Islet precursor cell (in vitro differentiated cells): ENCODE results near the gene PIGW.
"Not testable (repeated sequence)": the region's sequence is repeated elsewhere in the genome, so short reads cannot be mapped to it uniquely, and the experiment has no call there.

Experiments
- DNase-seq: peaks from one replicate; pipeline ENCODE4 v3.0.0-alpha.2; 2018

The PIGW gene

GRCh38 chr17:36534840-36535668 lies at the start of gene PIGW, which contains the start of gene MYO19:
PIGW (plus strand) TSS chr17:36534987; CDS start chr17:36537102, 2,115 bp downstream.
MYO19 (minus strand) TSS chr17:36534868; CDS start chr17:36532538, 2,330 bp downstream.
- DNase-seq = peak; percentile 97

GRCh38 chr17:36485027-36485426 lies 49.8 kb upstream of the PIGW start:
- DNase-seq = no peak

DNA sequence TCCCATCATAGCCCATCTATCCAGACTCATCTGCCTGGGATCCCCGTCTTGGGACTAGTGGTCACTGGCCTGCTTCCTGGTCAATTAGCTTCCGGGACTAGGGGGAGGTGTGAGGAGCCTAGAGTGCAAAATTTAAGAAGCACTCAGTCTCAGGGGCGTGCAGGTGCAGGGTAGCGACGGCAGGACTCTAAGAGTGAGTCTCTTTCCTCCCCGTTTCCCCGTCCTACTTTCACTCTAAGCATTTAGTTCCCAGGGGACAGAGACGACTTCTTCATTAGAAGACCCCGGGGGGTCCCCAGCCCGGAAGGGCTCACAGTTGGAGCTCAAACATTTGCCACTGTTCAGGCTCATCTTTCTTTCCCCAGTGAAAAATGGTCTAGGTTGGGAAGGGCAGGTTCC lies 49.0 kb upstream of the PIGW start:
- DNase-seq = no peak

GRCh38 chr17:36486204-36487194 lies 48.3 kb upstream of the PIGW start, which contains the start of gene ZNHIT3:
ZNHIT3 (plus strand) TSS chr17:36486681; CDS start chr17:36486700, 19 bp downstream.
- DNase-seq = peak; percentile 97

DNA sequence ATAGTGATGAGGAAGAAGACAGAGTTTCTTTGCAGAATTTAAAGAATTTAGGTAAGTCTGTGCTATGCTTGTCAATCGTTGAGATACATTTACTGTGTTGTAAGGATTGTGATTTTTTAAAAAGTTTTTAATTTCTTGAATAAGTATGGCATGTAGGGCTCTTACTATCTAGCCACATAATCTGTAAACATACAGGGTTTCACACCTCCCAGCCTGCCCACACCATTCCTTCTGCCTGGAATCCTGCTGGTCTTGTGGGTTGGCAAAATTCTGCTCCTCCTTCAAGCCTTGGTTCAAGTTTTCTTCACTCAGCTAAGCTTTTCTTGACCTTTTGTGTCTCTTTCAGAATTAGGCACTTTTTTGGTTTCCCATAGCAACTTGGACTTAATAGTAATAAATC lies 40.8 kb upstream of the PIGW start:
- no peak for DNase-seq

GRCh38 chr17:36494674-36495073 lies 40.1 kb upstream of the PIGW start:
- DNase-seq = no peak

DNA sequence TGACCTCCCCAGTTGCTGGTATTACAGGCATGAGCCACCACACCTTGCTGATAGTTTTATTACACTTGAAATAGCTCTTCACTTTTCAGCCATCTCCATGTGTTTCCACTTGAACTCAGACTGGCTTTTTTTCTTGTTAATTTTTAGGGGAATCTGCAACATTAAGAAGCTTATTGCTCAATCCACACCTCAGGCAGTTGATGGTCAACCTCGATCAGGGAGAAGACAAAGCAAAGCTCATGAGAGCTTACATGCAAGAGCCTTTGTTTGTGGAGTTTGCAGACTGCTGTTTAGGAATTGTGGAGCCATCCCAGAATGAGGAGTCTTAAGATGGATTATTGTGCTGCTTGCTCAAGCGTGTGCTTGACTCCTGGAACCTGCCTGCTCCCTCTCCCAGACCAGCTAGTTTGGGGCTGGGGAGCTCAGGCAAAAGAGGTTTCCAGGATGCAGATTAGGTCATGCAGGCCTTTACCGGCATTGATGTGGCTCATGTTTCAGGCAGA lies 39.7 kb upstream of the PIGW start:
- DNase-seq = no peak

- peak; percentile 51 for DNase-seq
These were observed 38.6 kb upstream of the PIGW start for GRCh38 chr17:36496018-36496789.

GRCh38 chr17:36498155-36498554 lies 36.6 kb upstream of the PIGW start:
- peak; percentile 50 for DNase-seq

GRCh38 chr17:36498560-36499300 lies 36.1 kb upstream of the PIGW start:
- DNase-seq = no peak

- peak; percentile 52 for DNase-seq
These were observed 34.0 kb upstream of the PIGW start for GRCh38 chr17:36500745-36501225.

GRCh38 chr17:36501351-36501750 lies 33.4 kb upstream of the PIGW start:
- DNase-seq = no peak

- peak; percentile 52 for DNase-seq
These were observed 32.8 kb upstream of the PIGW start for GRCh38 chr17:36501963-36502362.

DNA sequence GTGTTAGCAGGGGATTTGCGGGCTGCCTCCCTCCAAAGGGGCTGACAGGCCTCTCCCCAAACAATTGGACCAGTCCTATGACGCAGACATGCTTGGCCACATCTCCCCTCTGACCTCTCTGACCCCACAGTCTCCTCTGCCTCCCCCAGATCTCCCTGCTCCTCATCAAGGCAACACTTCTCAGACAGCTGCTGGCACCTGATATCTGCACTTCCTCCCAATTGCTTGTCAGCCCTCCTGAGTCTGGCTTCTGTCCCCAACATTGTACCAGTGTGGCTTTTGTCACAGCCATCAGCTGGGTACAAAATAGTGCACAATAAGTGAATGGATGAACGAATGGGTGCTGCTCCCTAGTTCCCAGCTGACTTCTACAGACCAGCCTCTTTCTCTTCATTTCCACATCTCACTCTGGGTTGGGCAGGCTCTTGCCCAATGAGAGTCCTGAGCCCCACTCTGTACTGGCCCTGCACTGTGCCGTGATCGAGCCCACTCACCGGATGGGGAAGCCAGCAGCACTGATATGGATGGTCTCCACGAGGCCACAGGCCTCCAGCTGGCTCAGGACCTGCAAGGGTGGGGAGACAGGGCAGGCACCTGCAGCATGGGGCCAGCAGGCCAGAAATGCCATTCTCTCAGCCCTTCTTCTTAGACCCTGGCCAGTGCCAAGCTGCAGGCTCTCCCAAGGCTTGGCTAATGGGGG lies 31.2 kb upstream of the PIGW start:
- DNase-seq = peak; percentile 48

- no peak for DNase-seq
These were observed 30.6 kb upstream of the PIGW start for GRCh38 chr17:36504156-36504545.

DNA sequence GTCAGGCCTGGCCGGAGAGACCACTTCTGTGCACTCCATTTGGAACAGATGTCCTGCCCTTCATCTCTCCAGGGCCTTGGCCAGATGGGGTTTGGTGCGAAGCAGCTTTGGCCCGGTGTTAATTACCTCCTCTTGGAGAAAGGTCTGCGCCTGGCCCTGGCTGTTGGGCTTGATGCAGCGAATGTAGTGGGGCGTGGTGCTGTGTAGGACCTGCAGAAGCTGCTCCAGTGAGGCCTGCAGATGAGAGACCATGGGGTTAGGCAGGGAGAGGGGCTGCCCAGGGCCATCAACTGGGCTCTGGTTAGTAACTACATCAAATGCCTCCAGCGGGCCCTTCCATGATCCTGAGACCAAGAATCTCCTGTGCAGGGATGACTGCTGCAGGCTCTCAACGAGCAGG lies 29.6 kb upstream of the PIGW start:
- peak; percentile 48 for DNase-seq

GRCh38 chr17:36506249-36506826 lies 28.4 kb upstream of the PIGW start:
- DNase-seq = peak; percentile 41

- peak; percentile 44 for DNase-seq
These were observed 28.0 kb upstream of the PIGW start for GRCh38 chr17:36506831-36507230.

GRCh38 chr17:36507266-36507665 lies 27.5 kb upstream of the PIGW start:
- DNase-seq = peak; percentile 45

- not testable (repeated sequence) for DNase-seq
These were observed 26.3 kb upstream of the PIGW start for GRCh38 chr17:36508439-36508838.
